HFFc6 (cell line): ENCODE results near the gene SLC6A13. TPM values are rescaled to one million over a fixed set of nuclear protein-coding genes. Genes with fewer than 3 reads are reported as not detected.

Experiments
- DNase-seq: peaks from one replicate; pipeline ENCODE4 v3.0.0-alpha.2; 2018
- H3K27ac Mint-ChIP-seq: 2 replicates; pipeline ENCODE4 v1.8.0; 2020; ENCODE audit warnings: mild to moderate bottlenecking, mixed read lengths
- H3K27me3 Mint-ChIP-seq: 2 replicates; pipeline ENCODE4 v1.8.0; 2021; ENCODE audit warnings: mild to moderate bottlenecking, moderate library complexity, mixed read lengths; ENCODE audit not compliant: insufficient read depth
- H3K36me3 Mint-ChIP-seq: 2 replicates; pipeline ENCODE4 v1.8.0; 2021; ENCODE audit warnings: low read depth, mixed read lengths
- H3K4me1 Mint-ChIP-seq: 2 replicates; pipeline ENCODE4 v1.8.0; 2020; ENCODE audit warnings: low read depth, mixed read lengths
- H3K4me3 Mint-ChIP-seq: 2 replicates; pipeline ENCODE4 v1.8.0; 2020; ENCODE audit warnings: mild to moderate bottlenecking, moderate library complexity, mixed read lengths
- H3K9me3 Mint-ChIP-seq: 2 replicates; pipeline ENCODE4 v1.8.0; 2020; ENCODE audit warnings: mild to moderate bottlenecking, mixed read lengths
- total RNA-seq, 6 experiments: library from RNA; stranded (reverse); fragmentation: NEBNext Ultra II Directional; extraction: Animal tissue kit (Norgen Biotek cat#: 25700); gene quantifications; 2 replicates in 1 of 6; 3 replicates in 5 of 6; pipeline ENCODE4 v1.2.3, GENCODE V29; 2021
- TF ChIP-seq, protein P1 (sequence below): fragments of 200-600 bp; sonication (generic); IDR thresholded peaks from 2 replicates; pipeline ENCODE4 v1.5.0; 2021; ENCODE audit warnings: antibody characterized with exemption, mild to moderate bottlenecking

Gene SLC6A13
- total RNA-seq, 6 experiments from 2014 or later = not detected

GRCh38 chr12:286531-287300 lies 24.1 kb upstream of the SLC6A13 start:
- H3K27me3 Mint-ChIP-seq = no peaks in the 10 kb centered on the region
- no peak for DNase-seq
- no peaks in the 10 kb centered on the region for H3K9me3 Mint-ChIP-seq
- H3K4me1 Mint-ChIP-seq = no peaks in the 10 kb centered on the region
- no peak overlapping the region for H3K4me3 Mint-ChIP-seq
- TF ChIP-seq, protein P1, sequence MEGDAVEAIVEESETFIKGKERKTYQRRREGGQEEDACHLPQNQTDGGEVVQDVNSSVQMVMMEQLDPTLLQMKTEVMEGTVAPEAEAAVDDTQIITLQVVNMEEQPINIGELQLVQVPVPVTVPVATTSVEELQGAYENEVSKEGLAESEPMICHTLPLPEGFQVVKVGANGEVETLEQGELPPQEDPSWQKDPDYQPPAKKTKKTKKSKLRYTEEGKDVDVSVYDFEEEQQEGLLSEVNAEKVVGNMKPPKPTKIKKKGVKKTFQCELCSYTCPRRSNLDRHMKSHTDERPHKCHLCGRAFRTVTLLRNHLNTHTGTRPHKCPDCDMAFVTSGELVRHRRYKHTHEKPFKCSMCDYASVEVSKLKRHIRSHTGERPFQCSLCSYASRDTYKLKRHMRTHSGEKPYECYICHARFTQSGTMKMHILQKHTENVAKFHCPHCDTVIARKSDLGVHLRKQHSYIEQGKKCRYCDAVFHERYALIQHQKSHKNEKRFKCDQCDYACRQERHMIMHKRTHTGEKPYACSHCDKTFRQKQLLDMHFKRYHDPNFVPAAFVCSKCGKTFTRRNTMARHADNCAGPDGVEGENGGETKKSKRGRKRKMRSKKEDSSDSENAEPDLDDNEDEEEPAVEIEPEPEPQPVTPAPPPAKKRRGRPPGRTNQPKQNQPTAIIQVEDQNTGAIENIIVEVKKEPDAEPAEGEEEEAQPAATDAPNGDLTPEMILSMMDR = no peak
- H3K27ac Mint-ChIP-seq = no peak overlapping the region
- peaks cover 47% of the 10 kb centered on the region for H3K36me3 Mint-ChIP-seq

DNA sequence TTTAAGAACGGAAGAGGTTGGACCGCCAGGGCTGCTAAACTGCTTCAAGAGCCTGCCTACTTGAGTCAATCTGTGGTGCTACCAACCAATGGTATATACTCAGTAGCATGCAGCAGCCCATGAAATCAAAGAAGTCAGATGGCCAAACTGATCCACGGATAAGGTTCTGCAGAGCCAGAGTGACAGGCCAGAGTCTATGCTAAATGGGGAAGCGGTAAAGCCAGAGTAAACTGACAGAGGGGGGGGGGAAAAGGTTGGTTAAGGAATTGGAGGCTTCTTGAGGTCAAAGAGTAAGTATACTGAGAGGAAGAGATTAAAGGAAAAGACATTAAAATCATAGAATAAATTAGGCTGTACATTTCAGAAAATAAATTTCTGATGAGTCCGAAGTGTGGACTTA lies 15.4 kb upstream of the SLC6A13 start:
- H3K4me1 Mint-ChIP-seq = no peaks in the 10 kb centered on the region
- no peaks in the 10 kb centered on the region for H3K9me3 Mint-ChIP-seq
- TF ChIP-seq, protein P1 = no peak
- DNase-seq = no peak
- no peak overlapping the region for H3K27ac Mint-ChIP-seq
- H3K27me3 Mint-ChIP-seq = no peaks in the 10 kb centered on the region; the same call in none of the 2 replicates
- no peak overlapping the region for H3K4me3 Mint-ChIP-seq
- peaks cover 35% of the 10 kb centered on the region for H3K36me3 Mint-ChIP-seq

DNA sequence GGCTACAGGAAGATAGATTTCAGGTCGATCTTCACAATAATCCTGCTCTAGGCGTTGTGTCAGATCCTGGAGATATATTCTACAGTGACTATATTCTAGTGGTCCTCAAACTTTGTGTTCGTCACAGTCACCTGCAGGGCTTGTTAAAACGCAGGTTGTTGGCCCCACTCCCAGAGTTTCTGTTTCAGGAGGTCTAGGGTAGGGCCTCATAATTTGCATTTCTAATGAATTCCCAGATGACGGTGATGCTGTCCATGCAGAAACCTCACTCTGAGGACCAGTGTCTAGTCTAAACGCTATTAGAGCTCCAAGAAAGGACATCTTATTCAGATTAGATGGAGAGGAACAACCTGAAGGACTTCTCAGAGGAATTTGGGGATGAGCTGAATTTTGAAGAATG lies 13.2 kb upstream of the SLC6A13 start:
- H3K9me3 Mint-ChIP-seq = no peaks in the 10 kb centered on the region
- H3K4me3 Mint-ChIP-seq = no peak overlapping the region
- H3K36me3 Mint-ChIP-seq = peaks cover 28% of the 10 kb centered on the region
- H3K27me3 Mint-ChIP-seq = no peaks in the 10 kb centered on the region; the same call in 1 of the 2 replicates
- H3K27ac Mint-ChIP-seq = no peak overlapping the region
- no peaks in the 10 kb centered on the region for H3K4me1 Mint-ChIP-seq
- TF ChIP-seq, protein P1 = no peak
- no peak for DNase-seq

- Mint-ChIP-seq H3K4me3 (no peak overlapping the region), H3K9me3 (no peaks in the 10 kb centered on the region), H3K4me1 (no peaks in the 10 kb centered on the region), H3K36me3 (peaks cover 12% of the 10 kb centered on the region), H3K27ac (no peak overlapping the region), H3K27me3 (no peaks in the 10 kb centered on the region; the same call in 1 of the 2 replicates)
- no peak for DNase-seq
- TF ChIP-seq, protein P1 = no peak
Observed at GRCh38 chr12:273382-273781, 10.7 kb upstream of the SLC6A13 start.

GRCh38 chr12:272942-273341 lies 10.3 kb upstream of the SLC6A13 start:
- Mint-ChIP-seq H3K27me3 (no peaks in the 10 kb centered on the region; the same call in 1 of the 2 replicates), H3K27ac (no peak overlapping the region), H3K36me3 (peaks cover 8% of the 10 kb centered on the region), H3K4me1 (no peaks in the 10 kb centered on the region), H3K9me3 (no peaks in the 10 kb centered on the region), H3K4me3 (no peak overlapping the region)
- no peak for DNase-seq
- TF ChIP-seq, protein P1 = no peak
